HG03342 (cell line): ENCODE measurements around the gene UCP3.

Experiments used
- ATAC-seq: cut with Tn5 transposase; IDR thresholded peaks from one replicate; pipeline ENCODE4 v1.9.1; 2021; ENCODE audit warnings: mild to moderate bottlenecking, moderate library complexity; ENCODE audit not compliant: unreplicated experiment

Gene UCP3

DNA sequence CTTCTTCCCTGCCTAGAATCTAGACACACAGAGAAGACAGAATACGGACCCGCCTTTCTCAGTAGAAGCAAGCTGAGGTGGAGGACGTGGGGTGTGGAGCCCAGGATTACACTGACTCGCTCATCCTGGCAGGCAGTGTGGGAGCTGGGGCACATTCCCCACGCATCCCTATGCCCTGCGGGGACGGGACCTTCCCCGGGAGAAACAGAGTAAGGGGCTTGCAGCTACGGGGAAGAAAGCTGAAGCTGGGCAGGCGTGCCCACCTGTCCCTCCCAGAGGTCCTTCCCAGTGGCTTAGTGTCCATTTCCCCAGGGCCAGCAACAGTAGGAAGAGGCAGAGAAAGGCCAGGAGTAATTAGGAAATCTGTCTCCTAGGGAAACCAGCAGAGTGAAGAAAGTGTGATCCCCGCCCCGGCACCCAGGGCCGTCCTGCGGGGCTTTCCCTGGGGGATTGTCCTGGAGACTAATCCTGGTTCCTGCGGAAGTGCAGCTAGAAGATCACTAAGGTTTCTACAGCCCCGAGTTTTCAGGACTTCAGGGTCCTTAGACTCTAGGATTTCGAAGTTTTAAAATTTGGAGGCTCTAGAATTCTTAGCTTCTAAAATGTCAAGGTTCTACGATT, 50.3 kb downstream of the UCP3 start:
- no peak for ATAC-seq

DNA sequence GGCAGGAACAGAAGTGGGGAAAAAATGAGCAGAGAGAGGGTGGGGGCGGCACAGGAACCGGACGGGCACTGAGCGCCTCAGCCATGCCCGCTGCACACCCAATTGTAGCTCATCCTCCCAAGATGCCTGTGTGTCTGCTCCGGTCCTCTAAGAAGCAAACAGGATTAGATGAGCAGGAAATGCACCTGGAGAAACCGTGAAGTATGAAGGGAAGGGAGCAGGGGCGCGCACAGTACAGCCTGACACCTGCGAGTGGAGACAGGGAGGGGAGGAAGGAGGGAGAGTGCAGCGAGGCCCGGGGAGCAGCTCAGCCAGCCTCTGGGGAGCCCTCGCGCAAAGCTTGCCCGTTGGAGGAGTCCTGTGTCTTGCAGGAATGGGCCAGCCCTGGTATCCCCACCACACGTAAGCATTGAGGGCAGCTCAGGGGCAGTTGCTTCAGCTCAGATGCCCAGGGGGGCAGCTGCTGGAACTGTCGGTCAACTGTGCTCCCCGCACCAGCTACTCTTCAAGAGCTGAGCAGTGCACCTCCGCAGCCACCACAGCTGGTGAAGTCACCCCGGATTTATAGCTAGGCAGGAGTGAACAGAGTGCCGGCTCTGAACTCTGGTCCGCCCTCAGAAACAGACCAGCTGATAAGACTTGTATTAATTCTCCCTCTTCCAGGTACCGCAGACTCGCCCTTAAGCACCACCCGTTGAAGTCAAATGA, 51.1 kb downstream of the UCP3 start:
- ATAC-seq = no peak

DNA sequence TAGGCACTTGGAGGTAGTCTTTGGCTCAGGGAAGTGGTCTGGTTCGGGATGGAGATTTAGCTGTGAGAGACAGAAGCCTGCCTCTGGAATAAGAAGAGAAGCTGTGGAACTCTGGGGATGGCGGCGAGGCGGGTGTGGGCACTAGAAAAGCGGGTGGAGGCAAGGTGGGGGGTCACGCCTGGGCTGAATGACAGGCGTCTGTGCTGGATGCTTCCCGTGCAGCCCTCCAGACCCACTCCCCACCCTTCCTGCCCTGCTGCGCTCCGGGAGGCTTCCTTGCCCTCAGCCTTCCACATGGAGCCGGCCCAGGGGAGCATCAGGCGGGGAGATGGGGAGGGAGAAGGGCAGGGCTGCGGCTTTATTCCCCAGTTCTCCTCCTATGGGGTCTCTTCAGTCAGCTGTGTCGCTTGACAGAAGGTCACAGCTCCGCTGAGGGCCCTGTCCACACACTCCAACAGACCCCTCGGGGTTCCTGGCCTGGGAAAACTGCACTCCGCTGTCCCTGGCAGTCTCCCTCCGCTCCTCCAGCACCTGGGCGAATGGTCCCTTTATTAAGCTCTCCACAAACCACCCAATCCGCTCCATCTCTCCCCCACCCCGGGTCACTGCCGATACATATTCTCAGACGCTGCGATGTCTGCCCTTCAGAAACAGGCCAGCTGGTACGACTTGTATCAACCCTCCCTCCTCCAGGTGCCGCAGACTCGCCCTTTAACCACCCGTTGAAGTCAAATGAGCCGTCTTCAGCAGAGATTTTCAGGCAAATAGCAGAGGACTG, 51.8 kb downstream of the UCP3 start:
- no peak for ATAC-seq

DNA sequence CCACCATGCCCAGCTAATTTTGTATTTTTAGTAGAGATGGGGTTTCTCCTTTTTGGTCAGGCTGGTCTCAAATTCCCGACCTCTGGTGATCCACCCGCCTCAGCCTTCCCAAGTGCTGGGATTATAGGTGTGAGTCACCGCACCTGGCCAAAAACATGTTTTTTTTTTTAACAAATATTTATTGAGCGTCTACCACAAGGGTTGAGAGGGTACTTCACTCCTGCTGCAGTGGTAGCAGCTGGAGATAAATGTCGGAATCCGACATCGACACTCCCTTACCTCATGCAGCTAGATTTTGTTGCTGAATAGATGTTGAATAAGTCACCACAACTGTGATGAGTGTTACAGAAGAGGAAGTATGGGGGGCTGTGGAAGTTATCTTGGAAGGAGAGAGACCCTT, 57.1 kb downstream of the UCP3 start:
- ATAC-seq = no peak

DNA sequence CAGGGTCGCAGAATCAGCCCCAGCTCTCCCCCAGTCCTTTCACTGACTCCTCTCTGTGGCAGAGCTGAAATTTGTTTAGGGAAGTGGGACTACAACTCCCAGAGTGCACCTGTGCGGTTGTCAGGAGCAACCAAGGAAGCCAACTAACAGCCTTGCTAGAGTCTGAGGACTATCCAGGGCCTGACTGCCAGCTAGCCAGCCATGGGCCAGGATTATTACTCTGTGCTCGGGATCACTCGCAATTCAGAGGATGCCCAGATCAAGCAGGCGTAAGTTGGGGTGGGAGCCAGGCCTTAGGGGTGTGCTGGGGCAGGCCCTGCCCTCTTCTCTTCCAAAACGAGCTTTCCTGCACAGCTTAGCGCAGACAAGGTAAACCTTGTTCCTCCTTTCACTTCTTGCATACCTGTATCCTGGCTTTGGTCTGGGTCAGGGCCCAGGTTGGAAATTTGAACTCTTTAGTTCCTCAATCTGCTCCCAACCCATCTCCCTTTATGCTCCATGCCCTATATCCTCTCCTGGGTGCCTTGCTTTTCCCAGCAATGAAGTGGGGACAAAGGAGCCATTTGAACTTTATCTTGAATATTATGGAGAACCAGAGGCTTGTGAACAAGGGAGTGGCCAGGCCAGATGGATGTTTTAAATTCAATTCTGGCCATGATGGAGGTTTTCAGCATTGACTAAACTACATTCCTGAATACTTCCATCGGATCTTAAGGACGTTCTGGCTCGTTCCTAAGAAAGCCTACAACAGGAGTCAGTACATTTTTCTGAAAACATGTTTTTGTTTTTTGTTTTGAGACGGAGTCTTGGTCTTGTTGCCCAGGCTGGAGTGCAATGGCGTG, 57.8 kb downstream of the UCP3 start, which contains the start of gene DNAJB13:
DNAJB13 (plus strand) TSS at position 158 of the 842 bp plus-strand sequence; CDS start at position 202, 44 bp downstream.
- peak; percentile 90 for ATAC-seq
